SK-N-SH treated with all-trans-retinoic acid at 6 μM for 48 hours (cell line): ENCODE results near the gene SYNE1.

Source experiments
- ARNTL ChIP-seq: fragments of 450-650 bp; formaldehyde crosslinking; IDR thresholded peaks from 2 replicates; pipeline ENCODE4 v1.5.0; 2020; ENCODE audit warnings: low read depth, mild to moderate bottlenecking, moderate library complexity, borderline replicate concordance
- CSDC2 ChIP-seq: fragments of 250-450 bp; sonication (Bioruptor Pico); IDR thresholded peaks from 2 replicates; pipeline ENCODE4 v1.5.0; 2020; ENCODE audit warnings: mild to moderate bottlenecking, moderate library complexity
- OSR1 ChIP-seq: fragments of 250-450 bp; sonication (Bioruptor Pico); IDR thresholded peaks from 2 replicates; pipeline ENCODE4 v1.8.0; 2022; ENCODE audit warnings: moderate library complexity, mild to moderate bottlenecking, inconsistent platforms
- PATZ1 ChIP-seq: fragments of 250-450 bp; sonication (Bioruptor Pico); IDR thresholded peaks from 2 replicates; pipeline ENCODE4 v1.8.0; 2020; ENCODE audit warnings: mild to moderate bottlenecking, moderate library complexity, borderline replicate concordance
- RARB ChIP-seq: fragments of 250-450 bp; sonication (Bioruptor Pico); IDR thresholded peaks from 2 replicates; pipeline ENCODE4 v1.8.0; 2021; ENCODE audit warnings: mild to moderate bottlenecking, moderate library complexity
- ZNF70 ChIP-seq: fragments of 450-650 bp; formaldehyde crosslinking; IDR thresholded peaks from 2 replicates; pipeline ENCODE4 v1.5.0; 2020; ENCODE audit warnings: mild to moderate bottlenecking, moderate library complexity
- ZNF8 ChIP-seq: fragments of 450-650 bp; formaldehyde crosslinking; IDR thresholded peaks from 2 replicates; pipeline ENCODE4 v1.5.0; 2020; ENCODE audit warnings: mild to moderate bottlenecking, moderate library complexity
- TF ChIP-seq, protein P1 (sequence below): fragments of 250-450 bp; sonication (Bioruptor Pico); IDR thresholded peaks from 2 replicates; pipeline ENCODE4 v1.5.1; 2020; ENCODE audit warnings: low read depth, mild to moderate bottlenecking, moderate library complexity

DNA sequence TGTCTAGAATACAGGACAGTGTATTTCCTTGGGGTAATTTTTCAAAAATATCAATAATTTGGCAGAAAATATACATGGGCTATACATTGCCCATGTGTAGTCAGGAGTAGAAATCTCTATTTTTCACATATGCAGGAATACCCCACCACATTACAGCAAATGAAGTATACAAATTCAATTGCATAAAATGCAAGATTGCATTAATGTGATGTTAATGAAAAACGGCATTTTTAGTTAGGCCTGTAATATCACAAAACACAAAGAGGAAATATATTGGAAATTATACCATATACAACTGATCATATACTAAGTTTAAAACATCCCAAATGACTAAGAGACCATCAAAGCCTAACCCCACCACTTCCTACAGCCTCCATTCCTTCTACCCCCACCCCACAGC is 154.9 kb downstream of the SYNE1 start:
- no peak for TF ChIP-seq PATZ1 (CRISPR knock-in tag)
- TF ChIP-seq ARNTL (CRISPR knock-in tag) = no peak
- no peak for TF ChIP-seq ZNF8
- TF ChIP-seq RARB (CRISPR knock-in tag) = no peak
- TF ChIP-seq, protein P1, sequence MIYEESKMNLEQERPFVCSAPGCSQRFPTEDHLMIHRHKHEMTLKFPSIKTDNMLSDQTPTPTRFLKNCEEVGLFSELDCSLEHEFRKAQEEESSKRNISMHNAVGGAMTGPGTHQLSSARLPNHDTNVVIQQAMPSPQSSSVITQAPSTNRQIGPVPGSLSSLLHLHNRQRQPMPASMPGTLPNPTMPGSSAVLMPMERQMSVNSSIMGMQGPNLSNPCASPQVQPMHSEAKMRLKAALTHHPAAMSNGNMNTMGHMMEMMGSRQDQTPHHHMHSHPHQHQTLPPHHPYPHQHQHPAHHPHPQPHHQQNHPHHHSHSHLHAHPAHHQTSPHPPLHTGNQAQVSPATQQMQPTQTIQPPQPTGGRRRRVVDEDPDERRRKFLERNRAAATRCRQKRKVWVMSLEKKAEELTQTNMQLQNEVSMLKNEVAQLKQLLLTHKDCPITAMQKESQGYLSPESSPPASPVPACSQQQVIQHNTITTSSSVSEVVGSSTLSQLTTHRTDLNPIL (CRISPR knock-in tag) = no peak
- TF ChIP-seq ZNF70 (CRISPR knock-in tag) = no peak
- TF ChIP-seq OSR1 (CRISPR knock-in tag) = no peak
- no peak for TF ChIP-seq CSDC2 (CRISPR knock-in tag)
